Mesenchymal stem cell (in vitro differentiated cells and primary cell): ENCODE data around the gene GABRP.

Source experiments
- DNase-seq: peaks from one replicate; pipeline ENCODE4 v3.0.0-alpha.2; 2013
- H2AFZ ChIP-seq: one replicate; pipeline ENCODE4 v1.6.1; 2013; ENCODE audit warnings: low read depth, mild to moderate bottlenecking, control low read depth, inconsistent platforms, low read length, moderate library complexity
- H2AK5ac ChIP-seq: 2 replicates; pipeline ENCODE4 v1.6.1; 2013; ENCODE audit warnings: low read length, moderate library complexity, mild to moderate bottlenecking, inconsistent platforms; ENCODE audit not compliant: severe bottlenecking
- H2BK120ac ChIP-seq: one replicate; pipeline ENCODE4 v1.6.1; 2013; ENCODE audit warnings: low read depth, mild to moderate bottlenecking, inconsistent platforms, low read length, moderate library complexity
- H2BK12ac ChIP-seq, 2 experiments: one replicate each; pipeline ENCODE4 v1.6.1; 2013; ENCODE audit warnings: inconsistent platforms in 2 of 2, low read length in 2 of 2, mild to moderate bottlenecking in 2 of 2, moderate library complexity in 2 of 2, control low read depth in 1 of 2
- H2BK15ac ChIP-seq: one replicate; pipeline ENCODE4 v1.6.1; 2013; ENCODE audit warnings: mild to moderate bottlenecking, low read depth, inconsistent platforms; ENCODE audit not compliant: poor library complexity, severe bottlenecking
- H2BK5ac ChIP-seq: 2 replicates; pipeline ENCODE4 v1.6.1; 2013; ENCODE audit warnings: low read depth, mild to moderate bottlenecking, low read length, control low read depth, inconsistent platforms; ENCODE audit not compliant: poor library complexity, severe bottlenecking
- H3K14ac ChIP-seq, 2 experiments: one replicate each; pipeline ENCODE4 v1.6.1; 2013; ENCODE audit warnings: inconsistent platforms in 2 of 2, low read length in 2 of 2, control low read depth in 1 of 2, mild to moderate bottlenecking in 1 of 2, moderate library complexity in 1 of 2
- H3K18ac ChIP-seq, 2 experiments: one replicate each; pipeline ENCODE4 v1.6.1; 2013; ENCODE audit warnings: inconsistent platforms in 2 of 2, low read length in 2 of 2, control low read depth in 1 of 2, low read depth in 1 of 2, mild to moderate bottlenecking in 1 of 2
- H3K23ac ChIP-seq, 2 experiments: one replicate each; pipeline ENCODE4 v1.6.1; 2013; ENCODE audit warnings: inconsistent platforms in 2 of 2, low read length in 2 of 2, mild to moderate bottlenecking in 2 of 2, moderate library complexity in 2 of 2, control low read depth in 1 of 2
- H3K27ac ChIP-seq: 2 replicates; pipeline ENCODE4 v1.5.1; 2013; ENCODE audit warnings: mild to moderate bottlenecking, moderate library complexity, low read length, control low read depth, inconsistent platforms; ENCODE audit not compliant: poor library complexity, severe bottlenecking
- H3K27me3 ChIP-seq, 2 experiments: 2 replicates each; pipeline versions ENCODE4 v1.6.1 to v1.7.0; 2013; ENCODE audit warnings: low read length in 2 of 2, mild to moderate bottlenecking in 2 of 2, moderate library complexity in 2 of 2, control low read depth in 1 of 2, inconsistent platforms in 1 of 2; ENCODE audit not compliant: control insufficient read depth in 1 of 2, insufficient read depth in 1 of 2
- H3K36me3 ChIP-seq, 2 experiments: 2 replicates each; pipeline versions ENCODE4 v1.6.1 to v1.7.0; 2013; ENCODE audit warnings: low read length in 2 of 2, control low read depth in 1 of 2, inconsistent platforms in 1 of 2, low read depth in 1 of 2, mild to moderate bottlenecking in 1 of 2; ENCODE audit not compliant: insufficient read depth in 2 of 2, control insufficient read depth in 1 of 2
- H3K4ac ChIP-seq, 2 experiments: one replicate each; pipeline ENCODE4 v1.6.1; 2013; ENCODE audit warnings: inconsistent platforms in 2 of 2, low read length in 2 of 2, mild to moderate bottlenecking in 2 of 2, moderate library complexity in 2 of 2, control low read depth in 1 of 2, low read depth in 1 of 2
- H3K4me1 ChIP-seq: 2 replicates; pipeline ENCODE4 v1.6.1; 2013; ENCODE audit warnings: low read depth, low read length, control low read depth; ENCODE audit not compliant: control insufficient read depth, insufficient read depth
- H3K4me2 ChIP-seq: 2 replicates; pipeline ENCODE4 v1.6.1; 2013; ENCODE audit warnings: low read length, mild to moderate bottlenecking, inconsistent platforms; ENCODE audit not compliant: poor library complexity, severe bottlenecking
- H3K4me3 ChIP-seq, 2 experiments: 2 replicates each; pipeline versions ENCODE4 v1.5.1 to v1.7.0; 2013; ENCODE audit warnings: low read length in 2 of 2, mild to moderate bottlenecking in 2 of 2, control low read depth in 1 of 2, low read depth in 1 of 2; ENCODE audit not compliant: insufficient read depth in 1 of 2
- H3K79me1 ChIP-seq: replicated peaks from 2 replicates; pipeline ENCODE4 v1.6.1; 2013; ENCODE audit warnings: mild to moderate bottlenecking, control low read depth, low read length, inconsistent platforms; ENCODE audit not compliant: poor library complexity, severe bottlenecking
- H3K9ac ChIP-seq: 2 replicates; pipeline ENCODE4 v1.7.0; 2013; ENCODE audit warnings: mild to moderate bottlenecking, low read length, moderate library complexity
- H3K9me3 ChIP-seq: 2 replicates; pipeline ENCODE4 v1.7.0; 2013; ENCODE audit warnings: mild to moderate bottlenecking, low read length; ENCODE audit not compliant: control insufficient read depth
- H4K8ac ChIP-seq: one replicate; pipeline ENCODE4 v1.6.1; 2013; ENCODE audit warnings: inconsistent platforms, mild to moderate bottlenecking, low read length, moderate library complexity
- H4K91ac ChIP-seq: one replicate; pipeline ENCODE4 v1.6.1; 2013; ENCODE audit warnings: mild to moderate bottlenecking, low read length, inconsistent platforms
- WGBS: methylation state at CpG from one replicate; pipeline ENCODE4 v1.1.7; 2013; ENCODE audit warnings: mixed read lengths; 5-methylcytosine and 5-hydroxymethylcytosine counted together

Gene GABRP

DNA sequence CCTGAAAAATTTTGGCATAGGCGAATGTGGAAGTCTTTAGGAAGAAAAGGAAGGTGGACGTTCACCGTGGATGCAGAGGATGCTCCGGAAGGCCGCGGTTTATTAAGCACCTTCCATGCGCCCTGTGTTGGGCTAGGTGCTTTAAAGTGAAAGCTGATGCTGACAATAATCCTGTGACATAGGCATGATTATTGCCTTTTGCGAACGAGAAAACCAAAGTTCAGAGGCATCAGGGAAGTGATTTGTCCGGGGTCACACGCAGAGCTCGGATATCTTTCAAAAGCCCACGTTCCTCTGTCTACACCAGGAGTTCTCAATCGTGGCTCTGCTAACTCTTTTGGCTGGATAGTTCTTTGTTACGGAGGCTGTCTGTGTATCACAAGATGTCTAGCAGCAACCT lies 12.0 kb upstream of the GABRP start:
- H3K4me1 ChIP-seq: no peaks in the 10 kb centered on the region
- H3K36me3 ChIP-seq: no peaks in the 10 kb centered on the region
- H3K9ac ChIP-seq: no peak overlapping the region
- no peak overlapping the region for H2AK5ac ChIP-seq
- no peak overlapping the region for H3K4me3 ChIP-seq
- H3K79me1 ChIP-seq: no peaks in the 10 kb centered on the region
- H3K27me3 ChIP-seq: peaks cover 12 to 31% of the 10 kb centered on the region in 2 experiments
- H2BK15ac ChIP-seq: no peak overlapping the region
- H4K91ac ChIP-seq: no peak overlapping the region
- H3K14ac ChIP-seq: no peak overlapping the region
- DNase-seq: no peak
- H2BK120ac ChIP-seq: no peak overlapping the region
- H3K27ac ChIP-seq: no peak overlapping the region
- no peak overlapping the region for H2BK5ac ChIP-seq
- no peak overlapping the region for H4K8ac ChIP-seq
- H3K23ac ChIP-seq: no peak overlapping the region
- 89% methylated on average over 15 of the region's 15 CpGs for WGBS
- H2BK12ac ChIP-seq: no peak overlapping the region
- H2AFZ ChIP-seq: no peak overlapping the region
- no peaks in the 10 kb centered on the region for H3K9me3 ChIP-seq
- no peak overlapping the region for H3K4ac ChIP-seq
- no peak overlapping the region for H3K4me2 ChIP-seq
- H3K18ac ChIP-seq: no peak overlapping the region

DNA sequence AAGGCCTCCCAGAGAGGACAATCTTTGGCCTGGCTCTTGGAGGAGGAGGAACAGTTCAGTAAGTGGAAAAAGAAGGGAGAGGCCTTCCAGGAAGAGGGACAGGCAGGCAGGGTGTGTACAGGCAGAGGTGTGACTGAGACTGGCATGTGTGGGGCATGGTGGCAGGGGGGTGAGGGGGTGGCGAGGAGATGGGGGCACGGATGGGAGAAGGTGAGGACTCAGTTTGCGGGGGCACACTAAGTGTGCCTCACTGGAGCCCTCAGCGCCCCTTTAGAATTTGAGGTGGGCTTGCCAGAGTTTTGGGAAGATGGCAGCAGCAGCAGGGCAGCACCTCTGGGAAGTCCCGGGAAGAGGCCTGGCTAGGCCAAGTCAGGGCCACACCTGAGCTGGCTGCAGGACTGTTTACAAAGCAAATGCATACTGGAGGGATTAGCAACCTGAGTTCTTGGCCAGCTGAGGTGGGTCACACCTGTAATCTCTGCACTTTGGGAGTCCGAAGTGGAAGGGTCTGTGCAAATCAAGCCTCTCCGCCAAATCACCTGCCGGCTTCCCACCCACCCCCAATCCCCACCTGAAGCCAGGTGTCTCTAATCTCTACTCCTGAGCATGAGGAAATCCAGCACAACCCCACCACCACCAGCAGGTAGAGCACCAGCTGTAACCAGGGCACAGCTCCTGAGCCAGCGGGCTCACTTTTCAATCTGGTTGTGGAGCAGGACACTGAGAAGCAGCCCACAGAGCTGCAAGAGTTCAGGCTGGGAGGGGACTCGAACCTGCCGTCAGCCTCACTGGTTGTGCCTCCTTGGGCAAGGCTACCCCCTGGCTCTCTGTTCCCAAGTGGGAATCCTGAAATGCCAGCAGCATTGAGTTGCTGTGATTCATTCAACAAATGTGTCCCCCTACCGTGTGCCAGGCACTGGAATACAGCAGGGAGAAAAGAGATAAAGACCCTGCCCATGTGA lies 10.2 kb upstream of the GABRP start:
- Histone ChIP-seq H4K8ac (no peak overlapping the region), H3K27me3 (peaks cover 10 to 36% of the 10 kb centered on the region in 2 experiments), H3K9ac (no peak overlapping the region), H2BK5ac (no peak overlapping the region), H3K14ac (peak overlapping the region in 1 of 2 experiments; percentile 88), H2BK120ac (no peak overlapping the region), H3K4me3 (no peak overlapping the region), H2AFZ (no peak overlapping the region), H3K4ac (no peak overlapping the region), H3K4me2 (no peak overlapping the region), H3K18ac (no peak overlapping the region), H3K23ac (no peak overlapping the region), H3K36me3 (no peaks in the 10 kb centered on the region), H4K91ac (no peak overlapping the region), H3K9me3 (no peaks in the 10 kb centered on the region), H3K27ac (no peak overlapping the region), H2BK15ac (no peak overlapping the region), H3K79me1 (no peaks in the 10 kb centered on the region), H3K4me1 (no peaks in the 10 kb centered on the region), H2AK5ac (no peak overlapping the region), H2BK12ac (no peak overlapping the region)
- 77% methylated on average over 12 of the region's 12 CpGs for WGBS
- no peak for DNase-seq

DNA sequence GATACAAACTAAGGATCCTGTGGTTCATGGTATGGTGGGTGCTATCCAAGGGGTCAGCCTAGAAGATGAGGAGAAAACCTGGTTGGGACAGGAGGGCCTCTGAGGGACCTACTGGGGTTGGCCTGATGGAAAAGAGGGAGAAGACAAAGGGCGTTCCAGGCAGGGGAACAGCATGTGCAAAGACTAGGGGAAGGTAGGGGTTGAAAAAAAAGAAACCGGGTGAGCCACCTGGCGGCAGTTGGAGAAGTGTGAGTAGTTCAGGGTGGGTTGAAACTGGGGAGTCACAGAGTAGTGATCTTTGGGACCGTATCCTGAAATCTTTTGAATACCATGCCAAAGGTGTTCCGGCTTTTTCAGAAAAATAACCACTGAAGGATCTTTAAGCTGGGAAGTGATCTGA lies 8.7 kb upstream of the GABRP start:
- H3K14ac ChIP-seq: no peak overlapping the region
- H3K9ac ChIP-seq: no peak overlapping the region
- H2AFZ ChIP-seq: no peak overlapping the region
- 84% methylated on average over 5 of the region's 5 CpGs for WGBS
- no peak overlapping the region for H4K8ac ChIP-seq
- peaks cover 4 to 22% of the 10 kb centered on the region in 2 experiments for H3K27me3 ChIP-seq
- no peak overlapping the region for H2BK5ac ChIP-seq
- no peaks in the 10 kb centered on the region for H3K4me1 ChIP-seq
- no peak overlapping the region for H3K4me3 ChIP-seq
- H2BK120ac ChIP-seq: no peak overlapping the region
- no peak overlapping the region for H3K27ac ChIP-seq
- H3K4ac ChIP-seq: no peak overlapping the region
- no peak overlapping the region for H4K91ac ChIP-seq
- H3K23ac ChIP-seq: no peak overlapping the region
- no peaks in the 10 kb centered on the region for H3K9me3 ChIP-seq
- no peak overlapping the region for H3K18ac ChIP-seq
- H2BK15ac ChIP-seq: no peak overlapping the region
- no peak overlapping the region for H2AK5ac ChIP-seq
- no peaks in the 10 kb centered on the region for H3K79me1 ChIP-seq
- no peak overlapping the region for H3K4me2 ChIP-seq
- DNase-seq: no peak
- H3K36me3 ChIP-seq: no peaks in the 10 kb centered on the region
- H2BK12ac ChIP-seq: no peak overlapping the region

DNA sequence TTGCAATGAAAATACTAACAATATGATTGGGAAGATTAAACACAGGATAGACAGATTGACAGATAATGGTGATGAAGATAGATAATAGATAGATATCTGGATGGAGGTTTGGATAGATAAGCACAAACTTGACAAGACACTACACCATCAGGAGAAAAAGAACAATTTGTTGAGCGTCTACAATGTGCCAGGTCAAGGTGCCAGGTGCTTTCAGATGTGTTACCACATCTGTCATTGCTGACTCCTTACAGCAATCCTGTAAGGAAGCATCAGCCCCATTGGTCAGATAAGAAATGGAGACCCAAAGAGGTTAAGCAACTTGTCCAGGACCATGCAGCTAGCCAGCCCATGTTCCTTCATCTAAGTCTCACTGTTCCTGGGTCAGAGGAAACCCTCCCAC lies 1.6 kb upstream of the GABRP start:
- H2AK5ac ChIP-seq: no peak overlapping the region
- H3K9me3 ChIP-seq: no peaks in the 10 kb centered on the region
- WGBS: 48% methylated on average over 1 of the region's 1 CpG
- no peak overlapping the region for H3K18ac ChIP-seq
- H3K14ac ChIP-seq: no peak overlapping the region
- peaks cover 2% of the 10 kb centered on the region for H3K4me1 ChIP-seq
- H2AFZ ChIP-seq: no peak overlapping the region
- H3K27me3 ChIP-seq: peaks cover 3 to 21% of the 10 kb centered on the region in 2 experiments
- no peaks in the 10 kb centered on the region for H3K79me1 ChIP-seq
- H2BK120ac ChIP-seq: no peak overlapping the region
- no peak overlapping the region for H4K91ac ChIP-seq
- no peak overlapping the region for H3K9ac ChIP-seq
- no peak overlapping the region for H2BK15ac ChIP-seq
- DNase-seq: no peak
- H3K4me3 ChIP-seq: no peak overlapping the region
- no peaks in the 10 kb centered on the region for H3K36me3 ChIP-seq
- H3K27ac ChIP-seq: no peak overlapping the region
- no peak overlapping the region for H3K23ac ChIP-seq
- no peak overlapping the region for H4K8ac ChIP-seq
- no peak overlapping the region for H3K4ac ChIP-seq
- H2BK5ac ChIP-seq: no peak overlapping the region
- no peak overlapping the region for H3K4me2 ChIP-seq
- H2BK12ac ChIP-seq: no peak overlapping the region
